ACC112 (cell line): ENCODE data around the gene TMEM200C.

Experiments used
- H2AFZ ChIP-seq: fragments of 200-600 bp; sonication (generic); one replicate; pipeline ENCODE4 v1.6.0; 2017; ENCODE audit warnings: antibody characterized with exemption, low read length; ENCODE audit not compliant: unreplicated experiment
- H3K27ac ChIP-seq: fragments of 200-600 bp; sonication (generic); 2 replicates; pipeline ENCODE4 v1.5.1; 2014; ENCODE audit warnings: low read depth, mild to moderate bottlenecking, antibody characterized with exemption, low read length, moderate library complexity
- H3K27me3 ChIP-seq: fragments of 200-600 bp; sonication (generic); 2 replicates; pipeline ENCODE4 v1.6.1; 2014; ENCODE audit warnings: mild to moderate bottlenecking, antibody characterized with exemption, low read length, moderate library complexity, mixed read lengths; ENCODE audit not compliant: insufficient read depth
- H3K36me3 ChIP-seq: fragments of 200-600 bp; sonication (generic); 2 replicates; pipeline ENCODE4 v1.6.1; 2016; ENCODE audit warnings: mild to moderate bottlenecking, antibody characterized with exemption, low read length, moderate library complexity, mixed read lengths; ENCODE audit not compliant: insufficient read depth
- H3K4me1 ChIP-seq: fragments of 200-600 bp; sonication (generic); one replicate; pipeline ENCODE4 v1.6.1; 2016; ENCODE audit warnings: low read length, mixed read lengths; ENCODE audit not compliant: insufficient read depth, unreplicated experiment, control insufficient read depth
- H3K4me3 ChIP-seq: fragments of 200-600 bp; sonication (generic); 2 replicates; pipeline ENCODE4 v1.5.1; 2014; ENCODE audit warnings: mild to moderate bottlenecking, low read depth, low read length
- H3K79me2 ChIP-seq: fragments of 200-600 bp; sonication (generic); one replicate; pipeline ENCODE4 v1.6.0; 2016; ENCODE audit warnings: low read length; ENCODE audit not compliant: control insufficient read depth, unreplicated experiment, insufficient read depth

TMEM200C gene

DNA sequence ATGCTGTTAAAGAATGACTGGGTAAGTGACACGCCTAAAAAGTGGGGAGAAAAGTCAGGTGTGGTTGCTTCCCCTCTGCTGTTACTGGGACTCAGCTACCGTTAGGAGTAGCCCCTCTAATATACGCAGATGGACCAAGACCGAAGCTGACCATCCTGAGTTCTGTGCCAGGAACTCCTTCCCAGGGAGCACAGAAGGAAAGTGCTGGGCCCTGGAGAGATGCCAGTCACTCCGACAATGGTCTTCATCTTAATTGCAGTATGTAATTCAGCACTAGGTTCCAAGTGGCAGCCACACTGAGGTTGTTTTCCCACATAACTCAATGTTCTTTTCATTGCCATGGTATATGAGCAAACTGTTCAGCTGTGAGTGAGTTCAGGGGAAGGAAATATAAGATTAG lies 19.6 kb upstream of the TMEM200C start:
- H2AFZ ChIP-seq, result no peak overlapping the region
- H3K36me3 ChIP-seq, result no peaks in the 10 kb centered on the region
- no peaks in the 10 kb centered on the region for H3K79me2 ChIP-seq
- H3K4me3 ChIP-seq, result no peak overlapping the region
- H3K27ac ChIP-seq, result no peak overlapping the region
- no peaks in the 10 kb centered on the region for H3K4me1 ChIP-seq
- peaks cover 27% of the 10 kb centered on the region; the same call in 1 of the 2 replicates for H3K27me3 ChIP-seq

DNA sequence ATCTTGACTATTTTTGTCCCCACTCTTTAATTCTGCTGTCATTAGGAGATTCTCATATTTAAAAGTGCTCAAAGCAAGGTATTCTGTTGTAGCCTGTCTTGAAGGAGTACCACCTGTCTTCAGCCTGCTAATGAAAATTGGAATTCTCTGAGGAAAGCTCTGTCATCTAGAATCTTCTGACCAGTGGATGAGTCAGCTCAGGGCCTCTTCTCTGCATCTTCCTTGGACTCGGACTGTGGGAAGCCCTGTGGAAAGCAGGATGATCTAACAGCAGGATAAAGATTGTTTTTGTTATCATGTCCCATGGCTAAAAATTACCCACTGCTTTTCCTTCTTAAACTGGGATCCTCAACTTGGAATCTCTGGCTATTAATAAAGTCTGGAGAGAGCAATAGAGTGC lies 18.7 kb upstream of the TMEM200C start:
- no peak overlapping the region for H3K27ac ChIP-seq
- no peak overlapping the region for H2AFZ ChIP-seq
- H3K4me3 ChIP-seq, result no peak overlapping the region

DNA sequence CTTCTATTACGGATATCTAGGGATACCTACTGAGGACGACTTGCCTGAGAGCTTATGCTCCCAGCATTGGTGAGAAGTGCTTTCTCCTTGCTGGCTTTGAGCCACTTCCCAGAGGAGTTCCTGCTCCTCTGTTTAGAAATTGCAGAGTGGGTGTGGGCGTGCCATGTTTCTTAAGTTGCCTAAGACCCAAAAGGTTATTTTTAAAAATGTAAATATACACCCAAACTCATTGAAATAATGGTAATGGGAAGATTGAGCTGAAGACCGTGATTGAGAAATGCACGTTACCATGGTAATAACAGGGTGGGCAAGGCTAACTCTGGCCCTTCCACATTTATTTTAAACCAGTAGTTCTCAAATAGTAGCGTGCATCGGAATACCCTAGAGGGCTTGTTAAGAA lies 17.2 kb upstream of the TMEM200C start:
- H3K27ac ChIP-seq, result no peak overlapping the region
- H2AFZ ChIP-seq, result no peak overlapping the region

More for the DNA sequence above, 18.7 kb upstream of the TMEM200C start:
- Histone ChIP-seq H3K4me1 (no peaks in the 10 kb centered on the region), H3K27me3 (peaks cover 27% of the 10 kb centered on the region; the same call in 1 of the 2 replicates), H3K36me3 (no peaks in the 10 kb centered on the region), H3K79me2 (no peaks in the 10 kb centered on the region)

DNA sequence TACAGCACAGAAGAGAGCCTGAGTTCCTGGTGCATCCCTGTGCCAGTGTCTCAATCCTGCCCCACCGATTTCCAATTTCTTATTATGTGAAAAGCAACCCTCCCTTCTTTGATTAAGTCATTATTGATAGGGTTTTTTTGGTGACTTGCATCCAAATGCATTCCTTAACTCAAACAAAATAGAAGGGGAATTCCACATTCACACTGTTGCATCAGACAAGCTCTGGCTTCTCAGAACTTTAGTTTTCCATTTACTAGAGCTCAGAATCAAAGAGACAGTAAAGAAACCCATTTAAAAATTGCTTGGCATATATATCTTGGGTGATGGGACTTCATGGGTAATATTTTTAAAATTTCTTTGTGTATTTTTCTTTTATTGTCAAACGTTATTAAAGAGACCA lies 13.8 kb upstream of the TMEM200C start:
- Histone ChIP-seq H3K4me1 (no peaks in the 10 kb centered on the region), H3K27me3 (peaks cover 20% of the 10 kb centered on the region; the same call in 1 of the 2 replicates), H3K79me2 (no peaks in the 10 kb centered on the region), H3K36me3 (no peaks in the 10 kb centered on the region), H3K4me3 (no peak overlapping the region), H3K27ac (no peak overlapping the region), H2AFZ (no peak overlapping the region)

More for the DNA sequence above, 17.2 kb upstream of the TMEM200C start:
- Histone ChIP-seq H3K4me3 (no peak overlapping the region), H3K36me3 (no peaks in the 10 kb centered on the region), H3K4me1 (no peaks in the 10 kb centered on the region), H3K79me2 (no peaks in the 10 kb centered on the region), H3K27me3 (peaks cover 35% of the 10 kb centered on the region; the same call in 1 of the 2 replicates)

DNA sequence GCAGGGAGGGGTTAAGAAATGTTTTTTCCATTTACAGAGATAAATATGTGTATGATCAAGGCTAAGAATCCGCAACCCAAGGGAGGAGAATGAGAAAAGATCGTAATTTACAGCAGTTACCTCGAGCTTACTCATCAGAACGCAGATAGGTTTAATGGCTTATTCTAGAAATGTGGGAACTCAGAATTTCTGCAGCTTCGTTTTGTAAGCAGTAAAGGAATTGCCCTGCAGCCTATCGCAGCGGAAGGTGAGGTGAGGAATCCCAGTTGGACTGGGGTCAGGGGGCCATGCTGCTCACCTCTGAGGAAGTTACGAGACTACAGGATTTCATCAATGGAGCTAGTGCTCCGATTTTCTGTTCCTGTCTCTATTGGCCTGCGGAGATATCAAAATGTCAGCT lies 8.1 kb upstream of the TMEM200C start:
- H3K79me2 ChIP-seq, result no peaks in the 10 kb centered on the region
- no peaks in the 10 kb centered on the region for H3K36me3 ChIP-seq
- H3K27me3 ChIP-seq, result peaks cover 33% of the 10 kb centered on the region
- H3K27ac ChIP-seq, result no peak overlapping the region
- no peaks in the 10 kb centered on the region for H3K4me1 ChIP-seq
- no peak overlapping the region for H2AFZ ChIP-seq
- H3K4me3 ChIP-seq, result no peak overlapping the region

DNA sequence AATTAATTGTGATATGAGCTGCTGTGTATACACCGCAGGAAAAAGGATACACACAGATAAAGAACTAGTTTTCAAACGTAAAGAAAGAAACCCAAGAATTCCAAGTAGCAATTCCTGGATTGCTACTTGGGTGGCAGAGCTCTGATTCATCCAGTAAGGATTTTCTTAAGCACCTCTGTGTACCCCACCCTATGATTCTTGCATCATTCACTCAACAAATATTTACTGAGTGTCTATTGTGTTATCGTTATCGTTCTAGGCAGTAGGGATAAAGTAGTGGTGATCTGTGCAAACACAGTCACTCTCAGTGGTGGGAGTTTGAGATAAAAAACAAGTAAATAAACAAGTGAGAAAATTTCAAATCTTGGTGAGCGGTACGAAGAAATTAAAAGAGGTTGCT lies 4.9 kb upstream of the TMEM200C start:
- Histone ChIP-seq H3K27me3 (peaks cover 47% of the 10 kb centered on the region), H3K27ac (no peak overlapping the region), H3K4me1 (no peaks in the 10 kb centered on the region), H3K79me2 (no peaks in the 10 kb centered on the region), H2AFZ (no peak overlapping the region), H3K4me3 (no peak overlapping the region), H3K36me3 (no peaks in the 10 kb centered on the region)

DNA sequence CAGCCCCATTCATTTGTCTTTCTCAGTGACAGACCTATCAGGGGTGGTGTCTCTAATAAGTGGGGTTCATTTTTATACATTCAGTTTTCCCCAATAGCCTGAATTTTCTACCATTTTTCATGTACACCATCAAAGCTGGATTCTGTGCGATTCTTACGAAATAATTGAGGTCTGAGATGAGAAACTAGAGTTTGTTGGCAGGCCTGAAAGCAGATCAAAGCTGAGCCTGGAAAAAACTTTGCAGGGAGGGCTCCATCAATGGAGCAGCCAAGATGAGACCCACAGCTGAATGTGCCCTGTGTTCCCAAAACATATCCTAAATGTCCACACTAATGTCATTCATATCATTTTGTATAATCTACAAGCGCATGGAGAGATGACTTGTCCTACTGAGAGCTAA lies 4.5 kb upstream of the TMEM200C start:
- Histone ChIP-seq H3K27me3 (peaks cover 50% of the 10 kb centered on the region), H3K4me1 (no peaks in the 10 kb centered on the region), H3K79me2 (no peaks in the 10 kb centered on the region), H3K36me3 (no peaks in the 10 kb centered on the region), H3K27ac (no peak overlapping the region), H3K4me3 (no peak overlapping the region), H2AFZ (no peak overlapping the region)

DNA sequence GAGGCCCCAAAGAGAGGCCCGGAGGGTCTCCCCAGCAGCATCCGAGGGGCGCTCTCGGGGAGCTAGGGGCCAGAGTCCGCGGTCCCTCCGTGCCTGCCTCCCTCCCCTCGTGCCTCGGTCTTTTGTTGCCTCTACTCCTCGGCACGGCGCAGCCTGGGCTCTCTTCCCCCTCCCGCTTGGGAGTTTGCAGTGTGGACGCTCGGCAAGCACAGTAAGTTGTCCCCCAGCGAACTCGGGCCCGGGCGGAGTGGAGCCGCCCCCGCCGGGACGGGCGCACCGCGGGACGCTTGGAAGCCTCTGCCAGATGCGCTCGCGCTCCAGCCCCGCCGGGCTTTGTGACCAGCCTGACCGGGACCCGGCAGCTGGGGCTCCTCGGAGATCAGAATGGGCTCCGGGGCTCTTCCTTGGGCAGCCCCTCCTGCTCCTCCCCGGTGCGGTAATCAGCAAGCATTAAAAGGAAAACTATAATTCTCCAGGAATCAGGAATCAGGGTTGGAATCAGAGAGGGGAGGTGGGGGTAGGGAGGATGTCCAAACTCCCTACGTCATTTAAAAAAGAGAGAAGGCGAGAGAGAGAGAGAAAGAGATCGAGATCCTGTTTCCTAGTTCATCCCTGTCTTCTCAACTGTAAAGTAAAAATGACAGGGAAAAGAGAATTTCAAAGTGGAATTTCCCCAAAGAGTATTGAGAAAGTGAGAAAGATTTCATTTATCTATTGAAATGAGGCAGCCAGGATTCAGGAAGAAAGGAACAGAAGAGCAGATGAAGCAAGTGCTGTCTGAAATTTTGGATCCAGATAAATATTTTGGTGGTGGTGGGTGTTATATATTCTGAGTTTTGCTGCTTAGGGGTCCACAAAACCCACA lies 786 bp upstream of the TMEM200C start:
- Histone ChIP-seq H3K4me3 (peak overlapping the region; percentile 25; the same call in 1 of the 2 replicates), H3K79me2 (no peaks in the 10 kb centered on the region), H3K27me3 (peaks cover 80% of the 10 kb centered on the region), H2AFZ (no peak overlapping the region), H3K36me3 (no peaks in the 10 kb centered on the region), H3K4me1 (no peaks in the 10 kb centered on the region), H3K27ac (no peak overlapping the region)

DNA sequence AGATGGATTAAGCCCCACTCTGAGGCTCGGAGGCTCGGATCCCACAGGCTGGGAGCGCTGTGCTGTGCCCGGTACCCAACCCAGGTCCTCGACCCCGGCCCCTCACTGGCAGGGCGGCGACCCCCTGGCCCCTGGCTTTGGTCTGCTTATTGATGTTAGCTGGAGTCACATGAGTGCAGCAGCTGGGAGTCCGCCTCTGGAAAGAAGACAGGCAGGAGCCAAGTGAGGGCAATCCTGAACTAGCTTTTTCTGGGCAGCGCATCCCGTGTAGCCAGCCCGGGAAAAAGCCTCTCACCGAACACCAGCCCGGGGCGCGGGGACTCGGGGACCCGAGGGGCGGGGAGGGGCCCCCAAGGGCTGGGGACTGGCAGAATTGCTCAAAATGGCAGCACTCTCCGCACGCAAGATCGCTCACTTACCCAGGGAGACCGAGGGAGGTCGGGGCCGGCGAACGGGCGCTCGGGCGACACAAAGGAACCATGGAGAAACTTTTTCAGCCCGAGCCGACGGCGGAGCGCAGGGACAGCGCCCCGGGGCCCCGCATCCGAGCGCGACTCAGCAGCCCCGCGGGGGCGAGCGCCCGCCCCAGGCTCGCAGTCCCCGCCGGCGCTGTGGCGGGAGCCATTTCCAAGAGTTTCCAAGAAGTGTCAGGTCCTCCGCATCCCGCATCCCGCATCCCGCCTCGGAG lies 567 bp downstream of the TMEM200C start:
- Histone ChIP-seq H3K79me2 (no peaks in the 10 kb centered on the region), H2AFZ (peak overlapping the region; percentile 25), H3K4me3 (peak overlapping the region; percentile 37; the same call in 1 of the 2 replicates), H3K27ac (no peak overlapping the region), H3K4me1 (no peaks in the 10 kb centered on the region), H3K36me3 (no peaks in the 10 kb centered on the region), H3K27me3 (peaks cover 90% of the 10 kb centered on the region)

DNA sequence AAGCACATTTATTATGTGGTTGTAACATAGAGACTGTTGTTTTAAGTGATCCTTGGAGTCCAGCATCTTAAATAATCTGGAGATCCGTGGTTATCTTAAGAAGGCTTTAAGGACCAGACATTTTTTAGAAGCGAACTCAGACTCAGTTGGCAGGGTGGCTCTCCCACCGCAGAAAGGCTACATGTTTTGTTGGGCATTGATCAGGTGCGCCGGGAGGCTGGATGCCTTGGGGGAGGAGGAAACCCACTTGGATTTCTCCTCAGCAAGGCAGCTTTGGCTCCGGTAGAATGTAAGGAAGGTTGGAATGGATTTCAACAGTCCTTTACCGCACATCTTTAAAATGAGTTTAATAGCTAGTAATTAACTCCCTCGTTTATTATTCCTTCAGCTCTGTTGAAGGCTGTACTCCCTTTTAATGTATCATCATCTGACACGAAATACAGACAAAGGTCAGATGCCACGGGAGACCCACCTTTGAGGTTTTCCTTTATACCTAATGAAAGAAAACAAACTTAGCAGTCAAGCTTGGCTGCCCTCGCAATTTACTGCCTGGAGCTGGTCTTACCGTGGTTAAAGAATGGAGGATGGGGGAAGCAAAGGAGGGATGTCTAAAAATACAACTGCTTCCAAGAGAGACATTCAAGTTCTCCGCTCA lies 1.2 kb downstream of the TMEM200C start:
- Histone ChIP-seq H3K79me2 (no peaks in the 10 kb centered on the region), H3K27me3 (peaks cover 90% of the 10 kb centered on the region), H3K4me3 (0 out of 2 replicates have a peak overlapping the region, but pooled peaks have one; percentile 37), H3K36me3 (no peaks in the 10 kb centered on the region), H3K4me1 (no peaks in the 10 kb centered on the region), H3K27ac (no peak overlapping the region), H2AFZ (no peak overlapping the region)
